Naive thymus-derived CD8-positive, alpha-beta T cell (primary cell): ENCODE results near the gene C1QA. TPM values are rescaled to one million over a fixed set of nuclear protein-coding genes. Genes with fewer than 3 reads are reported as not detected.

Source experiments
- ATAC-seq, 2 donors: fragments of 150-1000 bp; cut with Tn5 transposase in 1 of 2; sonication (Bioruptor Pico), chemical (Tn5 transposase) in 1 of 2; 1 replicate in 1 of 2; 2 replicates in 1 of 2; pipeline ENCODE4 v1.10.0; 2021; ENCODE audit warnings: mild to moderate bottlenecking in 2 of 2, moderate library complexity in 2 of 2
- POLR2A ChIA-PET: fragments of 350-600 bp; sonication (Branson Sonifier 250); formaldehyde crosslinking; loops from one replicate; lab custom pipeline; 2021; ENCODE audit warnings: antibody characterized with exemption; lab: Charles Lee
- DNase-seq, 10 donors: peaks; one replicate each; pipeline versions ENCODE4 v3.0.0 to v3.0.0-alpha.2; 2020 to 2022
- H3K27ac Mint-ChIP-seq, 10 donors: one replicate each; pipeline ENCODE4 v1.8.0; 2020 to 2022; ENCODE audit warnings: mild to moderate bottlenecking in 10 of 10, mixed read lengths in 10 of 10, moderate library complexity in 4 of 10, inconsistent platforms in 1 of 10
- H3K27me3 Mint-ChIP-seq, 5 donors: one replicate each; pipeline ENCODE4 v1.8.0; 2021 to 2022; ENCODE audit warnings: mixed read lengths in 5 of 5
- H3K36me3 Mint-ChIP-seq, 3 donors: one replicate each; pipeline ENCODE4 v1.8.0; 2020 to 2022; ENCODE audit warnings: mixed read lengths in 3 of 3, mild to moderate bottlenecking in 2 of 3, inconsistent platforms in 1 of 3
- H3K4me1 Mint-ChIP-seq, 4 donors: one replicate each; pipeline ENCODE4 v1.8.0; 2021 to 2022; ENCODE audit warnings: mixed read lengths in 4 of 4
- H3K4me3 Mint-ChIP-seq, 10 donors: one replicate each; pipeline ENCODE4 v1.8.0; 2020 to 2022; ENCODE audit warnings: mild to moderate bottlenecking in 10 of 10, mixed read lengths in 10 of 10, moderate library complexity in 6 of 10, inconsistent platforms in 1 of 10
- H3K9me3 Mint-ChIP-seq, 9 donors: one replicate each; pipeline ENCODE4 v1.8.0; 2020 to 2022; ENCODE audit warnings: mixed read lengths in 9 of 9, mild to moderate bottlenecking in 3 of 9, inconsistent platforms in 1 of 9, moderate library complexity in 1 of 9
- polyA plus RNA-seq, 3 donors: library from polyadenylated mRNA; unstranded; fragments of 300-500 nt; fragmentation: Illumina TruSeq; gene quantifications; one replicate each; pipeline ENCODE4 v1.2.3, GENCODE V29; 2021
- total RNA-seq, 8 experiments: library from RNA in 2 of 8; stranded (reverse) in 2 of 8; gene quantifications; one replicate each; pipeline ENCODE4 v1.2.3 and lab custom pipeline; 2021 to 2026

The C1QA gene
- total and polyA plus RNA-seq, 5 experiments from 2014 or later, result 0.55 to 0.66 TPM; not detected in 3

DNA sequence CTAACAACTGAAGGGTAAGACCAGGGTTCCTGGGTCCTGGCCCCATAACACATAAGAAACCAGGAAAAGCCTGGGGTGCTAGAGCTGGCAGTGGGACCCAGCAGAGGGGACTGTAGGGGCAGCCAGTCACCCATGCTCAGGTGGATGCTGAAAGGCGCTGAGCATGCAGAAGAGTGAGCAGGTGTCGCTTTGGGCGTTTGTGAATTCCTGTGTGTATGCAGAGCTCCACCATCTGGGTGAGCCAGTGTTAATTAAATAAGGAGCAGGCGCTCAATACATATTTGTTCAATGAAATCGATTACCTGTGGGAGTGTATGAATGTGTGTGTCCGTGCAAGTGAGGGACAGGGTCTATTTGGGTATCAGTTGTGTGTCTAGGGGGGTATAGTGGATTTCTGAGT, 499 bp downstream of the C1QA start:
- DNase-seq, result no peak
- ATAC-seq, result no peak
- Mint-ChIP-seq H3K9me3 (no peaks in the 10 kb centered on the region), H3K4me3 (peak overlapping the region in 1 of 10 donors; percentile 5), H3K27ac (no peak overlapping the region), H3K36me3 (no peaks in the 10 kb centered on the region), H3K4me1 (peaks cover 0 to 2% (median 0%) of the 10 kb centered on the region in 4 donors), H3K27me3 (peaks cover 9 to 46% (median 27%) of the 10 kb centered on the region in 5 donors)
- POLR2A ChIA-PET, result no interaction called here

DNA sequence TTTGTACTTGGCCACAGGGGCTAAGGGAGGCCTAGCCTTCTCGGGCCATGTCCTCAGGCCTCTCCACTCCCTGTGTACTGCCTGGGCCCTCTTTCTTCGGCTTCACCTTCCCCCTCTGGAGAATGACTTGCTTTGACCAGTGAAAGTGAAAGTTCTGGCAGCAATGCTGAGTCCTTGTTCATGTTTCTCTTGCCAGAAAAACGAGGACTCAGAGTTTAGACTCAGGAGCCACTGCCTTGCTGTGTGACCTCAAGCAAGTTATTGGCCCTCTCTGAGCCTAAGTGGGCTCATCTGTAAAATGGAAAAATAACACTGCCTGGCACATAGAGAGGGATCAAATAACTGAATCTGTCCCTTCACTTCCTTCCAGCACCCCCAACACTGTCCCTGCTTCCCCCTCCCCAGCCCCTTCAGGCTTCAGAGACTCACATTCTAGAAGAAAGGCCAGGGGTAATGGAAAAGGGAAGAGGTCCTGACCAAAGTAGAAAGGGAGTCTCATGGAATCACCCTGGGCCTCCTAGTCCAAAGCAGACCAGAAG, 1.5 kb downstream of the C1QA start:
- Mint-ChIP-seq H3K4me3 (no peak overlapping the region), H3K36me3 (no peaks in the 10 kb centered on the region), H3K9me3 (no peaks in the 10 kb centered on the region), H3K27me3 (peaks cover 9 to 53% (median 28%) of the 10 kb centered on the region in 5 donors), H3K4me1 (peaks cover 0 to 2% (median 0%) of the 10 kb centered on the region in 4 donors), H3K27ac (no peak overlapping the region)
- no peak for DNase-seq
- no peak for ATAC-seq
- POLR2A ChIA-PET, result no interaction called here

DNA sequence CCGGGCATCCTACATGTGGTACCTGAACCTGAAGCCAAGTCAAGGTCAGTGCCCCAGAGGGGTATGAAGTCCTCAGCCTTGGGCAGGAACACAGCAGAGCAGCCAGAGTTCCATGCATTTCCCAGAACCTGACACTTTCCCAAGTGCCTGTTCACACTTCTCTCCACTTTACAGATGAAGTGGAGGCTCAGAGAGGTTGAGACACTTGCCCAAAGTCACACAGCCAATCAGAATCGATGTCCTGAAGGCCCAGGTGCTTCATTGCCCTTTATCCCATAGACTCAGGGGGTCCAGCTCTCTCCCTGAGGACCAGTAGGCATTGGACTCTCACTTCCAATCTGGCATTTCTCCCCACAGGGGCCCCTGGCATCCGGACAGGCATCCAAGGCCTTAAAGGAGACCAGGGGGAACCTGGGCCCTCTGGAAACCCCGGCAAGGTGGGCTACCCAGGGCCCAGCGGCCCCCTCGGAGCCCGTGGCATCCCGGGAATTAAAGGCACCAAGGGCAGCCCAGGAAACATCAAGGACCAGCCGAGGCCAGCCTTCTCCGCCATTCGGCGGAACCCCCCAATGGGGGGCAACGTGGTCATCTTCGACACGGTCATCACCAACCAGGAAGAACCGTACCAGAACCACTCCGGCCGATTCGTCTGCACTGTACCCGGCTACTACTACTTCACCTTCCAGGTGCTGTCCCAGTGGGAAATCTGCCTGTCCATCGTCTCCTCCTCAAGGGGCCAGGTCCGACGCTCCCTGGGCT, 2.2 kb downstream of the C1QA start:
- POLR2A ChIA-PET, result no interaction called here
- H3K4me3 Mint-ChIP-seq, result no peak overlapping the region
- H3K27ac Mint-ChIP-seq, result no peak overlapping the region
- no peaks in the 10 kb centered on the region for H3K36me3 Mint-ChIP-seq
- no peaks in the 10 kb centered on the region for H3K9me3 Mint-ChIP-seq
- H3K27me3 Mint-ChIP-seq, result peaks cover 9 to 55% (median 30%) of the 10 kb centered on the region in 5 donors
- no peak for ATAC-seq
- peaks cover 0 to 2% (median 0%) of the 10 kb centered on the region in 4 donors for H3K4me1 Mint-ChIP-seq
- DNase-seq, result no peak

DNA sequence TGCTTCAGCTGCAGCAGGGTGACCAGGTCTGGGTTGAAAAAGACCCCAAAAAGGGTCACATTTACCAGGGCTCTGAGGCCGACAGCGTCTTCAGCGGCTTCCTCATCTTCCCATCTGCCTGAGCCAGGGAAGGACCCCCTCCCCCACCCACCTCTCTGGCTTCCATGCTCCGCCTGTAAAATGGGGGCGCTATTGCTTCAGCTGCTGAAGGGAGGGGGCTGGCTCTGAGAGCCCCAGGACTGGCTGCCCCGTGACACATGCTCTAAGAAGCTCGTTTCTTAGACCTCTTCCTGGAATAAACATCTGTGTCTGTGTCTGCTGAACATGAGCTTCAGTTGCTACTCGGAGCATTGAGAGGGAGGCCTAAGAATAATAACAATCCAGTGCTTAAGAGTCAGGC, 2.9 kb downstream of the C1QA start:
- Mint-ChIP-seq H3K4me1 (peaks cover 0 to 2% (median 0%) of the 10 kb centered on the region in 4 donors), H3K9me3 (no peaks in the 10 kb centered on the region), H3K27me3 (peaks cover 9 to 56% (median 26%) of the 10 kb centered on the region in 5 donors), H3K4me3 (no peak overlapping the region), H3K27ac (peak overlapping the region in 1 of 10 donors; percentile 53), H3K36me3 (no peaks in the 10 kb centered on the region)
- ATAC-seq (no peak), DNase-seq (no peak)
- POLR2A ChIA-PET, result no interaction called here

DNA sequence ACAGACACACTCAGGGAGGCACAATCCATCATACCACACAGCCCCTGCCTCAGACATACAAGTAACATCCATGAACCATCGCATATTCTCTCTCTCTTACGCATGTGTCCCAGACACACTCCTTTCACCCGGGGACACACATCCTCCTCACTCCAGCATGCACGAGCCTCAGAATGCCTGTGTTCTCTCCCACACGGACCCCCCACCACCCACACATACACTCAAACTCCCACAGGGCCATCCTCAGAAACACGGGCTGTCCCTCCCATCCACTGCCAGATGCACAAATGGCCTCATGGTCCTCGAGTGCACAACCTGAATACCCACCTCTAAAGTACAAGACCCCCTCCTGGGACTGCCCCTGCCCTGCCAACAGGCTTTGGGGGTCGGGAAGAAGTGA, 4.8 kb downstream of the C1QA start:
- no peaks in the 10 kb centered on the region for H3K36me3 Mint-ChIP-seq
- peaks cover 11 to 70% (median 34%) of the 10 kb centered on the region in 5 donors for H3K27me3 Mint-ChIP-seq
- DNase-seq (no peak), ATAC-seq (no peak)
- POLR2A ChIA-PET, result no interaction called here
- peaks cover 0 to 2% (median 0%) of the 10 kb centered on the region in 4 donors for H3K4me1 Mint-ChIP-seq
- H3K27ac Mint-ChIP-seq, result no peak overlapping the region
- no peak overlapping the region for H3K4me3 Mint-ChIP-seq
- H3K9me3 Mint-ChIP-seq, result no peaks in the 10 kb centered on the region

DNA sequence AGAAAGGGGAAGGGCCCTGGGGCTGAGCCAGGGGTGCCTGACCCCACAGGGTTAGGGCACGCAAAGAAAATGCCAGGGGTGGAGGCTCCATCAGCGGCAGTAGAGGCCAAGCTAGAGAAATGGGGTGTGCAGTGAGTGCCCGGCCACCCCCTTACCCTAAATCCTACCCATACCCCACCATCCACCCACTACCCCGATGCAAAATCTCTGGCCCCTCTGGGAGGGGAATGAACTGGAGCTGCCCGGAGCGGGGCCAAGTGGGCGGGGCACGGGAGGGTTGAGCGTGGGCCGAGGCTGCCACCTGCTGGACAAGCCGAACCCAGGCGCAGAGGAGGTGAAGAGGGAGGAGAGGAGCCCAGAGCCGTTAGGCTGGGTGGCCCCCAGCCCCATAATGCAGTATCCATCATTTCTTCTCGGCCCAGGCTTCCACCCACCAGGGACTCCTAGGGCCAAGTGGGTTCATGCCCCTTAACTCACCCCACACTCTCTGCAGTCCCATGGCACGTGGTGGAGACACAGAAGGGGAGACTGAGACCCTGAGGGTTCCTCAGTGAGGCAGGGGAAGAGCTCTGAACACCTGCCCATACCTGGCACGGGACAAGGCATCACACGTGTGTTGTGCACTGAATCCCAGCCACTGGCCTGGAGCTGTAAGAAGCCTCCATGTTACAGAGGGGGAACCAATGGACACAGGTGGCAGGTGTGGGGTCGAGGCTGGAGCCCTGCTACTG, 5.6 kb downstream of the C1QA start:
- no peak overlapping the region for H3K4me3 Mint-ChIP-seq
- no peak overlapping the region for H3K27ac Mint-ChIP-seq
- no peaks in the 10 kb centered on the region for H3K36me3 Mint-ChIP-seq
- no peaks in the 10 kb centered on the region for H3K9me3 Mint-ChIP-seq
- DNase-seq (peak; percentile 42 to 80 (median 63)), ATAC-seq (peak; percentile 64 to 80)
- POLR2A ChIA-PET, result no interaction called here
- peaks cover 0 to 2% (median 0%) of the 10 kb centered on the region in 4 donors for H3K4me1 Mint-ChIP-seq
- peaks cover 7 to 68% (median 32%) of the 10 kb centered on the region in 5 donors for H3K27me3 Mint-ChIP-seq

DNA sequence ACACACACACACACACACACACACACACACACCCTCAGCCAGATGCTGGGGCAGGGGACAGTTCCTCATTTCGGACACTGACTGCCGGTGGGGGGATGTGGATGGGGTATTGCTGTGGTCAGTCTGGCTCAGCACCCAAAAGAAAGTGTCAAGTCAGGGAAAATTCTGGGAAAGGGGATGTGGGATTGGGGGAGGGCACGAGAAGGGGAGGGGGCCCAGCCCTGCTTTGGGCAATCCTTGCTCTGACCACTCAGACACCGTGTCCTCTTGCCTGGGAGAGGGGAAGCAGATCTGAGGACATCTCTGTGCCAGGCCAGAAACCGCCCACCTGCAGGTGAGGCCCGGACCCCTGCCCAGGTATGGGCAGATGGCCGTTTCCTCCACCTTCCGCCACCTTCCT, 7.0 kb downstream of the C1QA start, which contains the start of gene C1QC:
C1QC (plus strand) TSS at position 253 of the 400 bp plus-strand sequence. CDS start 391 bp downstream, outside the sequence.
- H3K9me3 Mint-ChIP-seq, result no peaks in the 10 kb centered on the region
- DNase-seq (no peak), ATAC-seq (no peak)
- POLR2A ChIA-PET, result no interaction called here
- H3K27me3 Mint-ChIP-seq, result peaks cover 10 to 59% (median 33%) of the 10 kb centered on the region in 5 donors
- H3K27ac Mint-ChIP-seq, result no peak within 1 kb of the TSS
- no peak within 1 kb of the TSS for H3K4me3 Mint-ChIP-seq
- H3K4me1 Mint-ChIP-seq, result peaks cover 0 to 2% (median 0%) of the 10 kb centered on the region in 4 donors
- no peaks in the 10 kb centered on the region for H3K36me3 Mint-ChIP-seq

DNA sequence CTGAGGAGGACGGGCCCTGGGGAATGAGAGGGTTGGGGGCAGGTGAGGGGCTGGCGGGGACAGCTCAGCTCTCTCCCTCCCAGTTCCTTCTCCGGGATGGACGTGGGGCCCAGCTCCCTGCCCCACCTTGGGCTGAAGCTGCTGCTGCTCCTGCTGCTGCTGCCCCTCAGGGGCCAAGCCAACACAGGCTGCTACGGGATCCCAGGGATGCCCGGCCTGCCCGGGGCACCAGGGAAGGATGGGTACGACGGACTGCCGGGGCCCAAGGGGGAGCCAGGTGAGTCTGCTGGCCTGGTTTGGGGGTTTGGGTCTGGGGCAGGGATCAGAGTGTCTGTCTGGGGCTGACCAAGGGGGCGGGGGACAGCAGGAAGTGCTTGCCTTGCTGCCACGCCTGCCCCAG, 7.5 kb downstream of the C1QA start:
- no peak overlapping the region for H3K4me3 Mint-ChIP-seq
- peaks cover 10 to 58% (median 33%) of the 10 kb centered on the region in 5 donors for H3K27me3 Mint-ChIP-seq
- H3K4me1 Mint-ChIP-seq, result peaks cover 0 to 2% (median 0%) of the 10 kb centered on the region in 4 donors
- ATAC-seq, result no peak
- POLR2A ChIA-PET, result no interaction called here
- no peak for DNase-seq
- H3K9me3 Mint-ChIP-seq, result no peaks in the 10 kb centered on the region
- no peak overlapping the region for H3K27ac Mint-ChIP-seq
- H3K36me3 Mint-ChIP-seq, result no peaks in the 10 kb centered on the region

DNA sequence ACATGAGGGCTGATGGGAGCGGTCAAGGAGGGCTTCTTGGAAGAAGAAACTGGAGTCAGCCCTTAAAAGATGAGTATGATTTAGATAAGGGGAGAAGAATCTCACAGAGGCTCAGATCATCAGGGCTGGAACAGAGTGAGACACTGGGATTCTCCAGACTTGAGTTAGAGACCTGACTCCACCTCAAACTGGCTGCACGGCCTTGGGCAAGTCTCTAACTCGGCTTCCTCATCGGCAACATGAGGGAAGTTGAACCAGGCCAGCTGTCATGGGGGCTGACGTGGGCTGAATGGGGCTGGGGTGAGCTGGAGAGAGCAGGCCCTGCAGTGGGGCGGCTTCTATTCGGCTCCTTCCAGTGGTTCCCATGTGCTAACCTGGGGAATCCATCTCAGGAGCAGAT, 9.5 kb downstream of the C1QA start:
- Mint-ChIP-seq H3K9me3 (no peaks in the 10 kb centered on the region), H3K27ac (no peak overlapping the region), H3K27me3 (peaks cover 10 to 44% (median 31%) of the 10 kb centered on the region in 5 donors), H3K36me3 (no peaks in the 10 kb centered on the region), H3K4me1 (peaks cover 0 to 2% (median 0%) of the 10 kb centered on the region in 4 donors), H3K4me3 (no peak overlapping the region)
- ATAC-seq, result no peak
- POLR2A ChIA-PET, result no interaction called here
- no peak for DNase-seq

DNA sequence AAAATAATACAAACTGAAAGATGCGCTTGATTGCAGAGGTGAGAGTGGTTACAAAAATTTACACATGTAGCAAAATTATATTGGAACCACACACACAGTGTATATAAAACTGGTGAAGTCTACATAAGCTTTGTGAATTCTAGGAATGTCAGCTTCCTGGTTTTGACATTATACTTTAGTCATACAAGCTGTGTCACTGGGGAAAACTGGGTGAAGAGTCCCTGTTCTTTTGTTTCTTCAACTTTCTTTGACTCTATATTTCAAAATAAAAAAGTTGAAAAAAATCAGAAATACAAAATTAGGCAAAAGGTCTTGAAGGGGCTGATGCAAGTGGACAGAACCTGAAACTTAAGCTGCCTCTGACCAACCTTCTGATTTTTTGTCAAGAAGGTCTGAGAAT, 10.0 kb downstream of the C1QA start:
- DNase-seq (no peak), ATAC-seq (no peak)
- peaks cover 7 to 39% (median 29%) of the 10 kb centered on the region in 5 donors for H3K27me3 Mint-ChIP-seq
- peaks cover 0 to 2% (median 0%) of the 10 kb centered on the region in 4 donors for H3K4me1 Mint-ChIP-seq
- no peak overlapping the region for H3K27ac Mint-ChIP-seq
- H3K36me3 Mint-ChIP-seq, result no peaks in the 10 kb centered on the region
- no peaks in the 10 kb centered on the region for H3K9me3 Mint-ChIP-seq
- no peak overlapping the region for H3K4me3 Mint-ChIP-seq
- POLR2A ChIA-PET, result no interaction called here

DNA sequence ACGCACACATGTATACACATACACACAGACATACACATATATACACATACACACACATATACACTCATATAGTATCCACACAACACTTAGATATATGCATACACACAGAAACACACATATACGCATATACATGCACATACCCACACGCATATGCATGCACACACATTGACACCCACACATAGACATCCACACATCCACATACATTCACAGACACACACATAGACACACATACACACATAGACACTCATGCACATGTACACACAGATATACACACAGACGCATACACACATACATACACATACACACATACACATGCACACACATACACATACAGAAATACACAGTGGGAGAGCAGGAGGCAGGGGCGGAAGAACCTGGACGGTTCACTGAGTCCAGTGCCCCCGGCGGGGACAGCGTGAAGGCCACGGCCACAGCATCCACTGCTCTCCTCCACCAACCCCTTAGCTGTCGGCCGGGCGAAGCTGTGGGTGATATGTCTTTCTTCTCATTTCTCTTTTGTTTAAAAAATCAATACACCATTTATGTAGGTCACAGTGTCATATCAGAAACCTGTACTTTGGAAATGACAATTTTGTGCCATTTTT, 13.8 kb downstream of the C1QA start:
- peaks cover 7 to 28% (median 20%) of the 10 kb centered on the region in 5 donors for H3K27me3 Mint-ChIP-seq
- no peaks in the 10 kb centered on the region for H3K9me3 Mint-ChIP-seq
- no peaks in the 10 kb centered on the region for H3K36me3 Mint-ChIP-seq
- no peak overlapping the region for H3K4me3 Mint-ChIP-seq
- POLR2A ChIA-PET, result no interaction called here
- no peak for DNase-seq
- no peak for ATAC-seq
- peak overlapping the region in 1 of 10 donors; percentile 28 for H3K27ac Mint-ChIP-seq
- no peaks in the 10 kb centered on the region for H3K4me1 Mint-ChIP-seq

DNA sequence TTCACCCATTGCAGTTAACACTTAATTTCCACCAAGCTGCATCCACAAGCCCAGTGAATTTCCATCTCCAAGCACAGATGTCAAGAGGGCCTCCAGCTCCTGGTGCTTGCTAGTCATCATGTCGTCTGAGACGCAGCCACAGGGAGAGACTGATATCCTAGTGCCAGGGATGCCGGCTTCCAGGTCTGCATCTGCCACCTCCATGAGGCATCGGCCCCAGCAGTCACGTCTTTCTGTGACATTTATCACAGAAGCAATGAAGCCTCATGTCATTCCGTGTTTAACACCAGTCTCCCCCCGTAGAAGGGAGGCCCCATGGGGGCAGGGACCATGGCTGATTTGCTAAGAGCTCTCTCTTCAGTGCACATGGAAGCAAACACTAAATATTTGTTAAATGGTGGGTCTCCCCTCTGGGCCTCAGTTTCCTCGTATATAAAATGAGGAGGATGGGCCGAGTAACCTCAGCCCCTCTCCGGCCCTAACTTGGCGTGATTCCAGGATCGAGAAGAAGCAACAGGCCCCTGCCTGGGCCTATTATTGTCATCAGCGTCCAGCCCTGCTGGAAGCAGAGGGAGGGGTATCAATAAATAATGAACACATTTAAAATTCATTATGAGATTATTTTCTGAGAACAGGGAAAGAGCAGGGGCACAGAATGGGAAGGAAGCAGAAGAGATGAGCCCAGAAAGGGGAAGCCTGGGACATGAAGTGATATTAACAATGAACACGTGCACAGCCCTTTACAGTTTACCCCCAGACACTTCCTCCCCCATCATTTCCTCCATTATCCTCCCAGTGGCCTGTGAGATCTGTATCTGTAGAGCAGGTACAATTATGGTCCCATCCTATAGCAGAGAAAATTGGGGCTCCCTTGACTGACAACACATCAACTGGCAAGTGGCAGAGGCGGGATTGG, 15.8 kb downstream of the C1QA start:
- Mint-ChIP-seq H3K27ac (no peak overlapping the region), H3K36me3 (no peaks in the 10 kb centered on the region), H3K27me3 (peaks cover 5 to 28% (median 14%) of the 10 kb centered on the region in 5 donors), H3K9me3 (no peaks in the 10 kb centered on the region), H3K4me3 (no peak overlapping the region), H3K4me1 (no peaks in the 10 kb centered on the region)
- DNase-seq (no peak), ATAC-seq (no peak)
- POLR2A ChIA-PET, result no interaction called here
